Fibroblast of mammary gland (primary cell): ENCODE results near the gene OR5C1.

Experiments
- DNase-seq: peaks from one replicate; pipeline ENCODE4 v3.0.0-alpha.2; 2010; ENCODE audit warnings: low read depth
- H3K4me3 ChIP-seq: 2 replicates; pipeline ENCODE4 v1.5.1; 2011; ENCODE audit warnings: low read depth, mild to moderate bottlenecking, low read length, moderate library complexity; ENCODE audit not compliant: control insufficient read depth
- TF ChIP-seq, protein P1 (sequence below): conservative IDR thresholded peaks from 2 replicates; pipeline ENCODE4 v1.5.1; 2011; ENCODE audit warnings: low read depth, low read length, inconsistent platforms; ENCODE audit not compliant: control insufficient read depth, insufficient read depth

OR5C1 gene

DNA sequence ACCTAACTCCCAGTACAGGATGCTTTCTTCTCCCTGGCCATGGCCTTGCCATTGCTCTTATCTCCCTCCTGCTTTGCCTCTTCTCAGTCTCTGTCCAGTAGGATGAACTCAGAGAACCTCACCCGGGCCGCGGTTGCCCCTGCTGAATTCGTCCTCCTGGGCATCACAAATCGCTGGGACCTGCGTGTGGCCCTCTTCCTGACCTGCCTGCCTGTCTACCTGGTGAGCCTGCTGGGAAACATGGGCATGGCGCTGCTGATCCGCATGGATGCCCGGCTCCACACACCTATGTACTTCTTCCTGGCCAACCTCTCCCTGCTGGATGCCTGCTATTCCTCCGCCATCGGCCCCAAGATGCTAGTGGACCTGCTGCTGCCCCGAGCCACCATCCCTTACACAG lies at the start of gene OR5C1:
OR5C1 (plus strand) TSS at position 103 of the 400 bp plus-strand sequence; CDS start at position 103, 0 bp downstream.
- no peak for DNase-seq
- TF ChIP-seq, protein P1, sequence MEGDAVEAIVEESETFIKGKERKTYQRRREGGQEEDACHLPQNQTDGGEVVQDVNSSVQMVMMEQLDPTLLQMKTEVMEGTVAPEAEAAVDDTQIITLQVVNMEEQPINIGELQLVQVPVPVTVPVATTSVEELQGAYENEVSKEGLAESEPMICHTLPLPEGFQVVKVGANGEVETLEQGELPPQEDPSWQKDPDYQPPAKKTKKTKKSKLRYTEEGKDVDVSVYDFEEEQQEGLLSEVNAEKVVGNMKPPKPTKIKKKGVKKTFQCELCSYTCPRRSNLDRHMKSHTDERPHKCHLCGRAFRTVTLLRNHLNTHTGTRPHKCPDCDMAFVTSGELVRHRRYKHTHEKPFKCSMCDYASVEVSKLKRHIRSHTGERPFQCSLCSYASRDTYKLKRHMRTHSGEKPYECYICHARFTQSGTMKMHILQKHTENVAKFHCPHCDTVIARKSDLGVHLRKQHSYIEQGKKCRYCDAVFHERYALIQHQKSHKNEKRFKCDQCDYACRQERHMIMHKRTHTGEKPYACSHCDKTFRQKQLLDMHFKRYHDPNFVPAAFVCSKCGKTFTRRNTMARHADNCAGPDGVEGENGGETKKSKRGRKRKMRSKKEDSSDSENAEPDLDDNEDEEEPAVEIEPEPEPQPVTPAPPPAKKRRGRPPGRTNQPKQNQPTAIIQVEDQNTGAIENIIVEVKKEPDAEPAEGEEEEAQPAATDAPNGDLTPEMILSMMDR = no peak
- H3K4me3 ChIP-seq = no peak within 1 kb of the TSS

DNA sequence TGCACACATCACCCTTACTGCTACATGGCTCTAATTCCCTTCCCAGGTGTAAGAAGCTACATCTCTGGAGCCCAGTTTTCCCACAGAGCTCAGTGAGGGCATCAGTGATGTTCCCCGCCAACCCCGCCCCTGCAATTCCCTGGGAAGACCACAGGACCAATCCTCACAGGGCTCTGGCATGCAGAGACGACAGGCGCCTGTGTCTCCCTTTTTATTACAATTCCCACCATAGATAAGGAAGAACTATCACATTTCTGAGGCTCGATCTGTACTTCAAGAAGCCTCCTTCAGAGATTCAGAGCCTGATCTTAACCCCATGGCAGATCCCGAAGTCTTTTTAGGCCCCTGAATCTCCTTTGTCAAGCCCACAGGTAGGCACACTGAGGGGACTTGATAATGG lies 46.7 kb upstream of the OR5C1 start, which contains the start of gene OR1L6:
OR1L6 (plus strand) TSS at position 301 of the 400 bp plus-strand sequence. CDS start 7,545 bp downstream, outside the sequence.
- DNase-seq = no peak
- no peak within 1 kb of the TSS for H3K4me3 ChIP-seq
- TF ChIP-seq, protein P1 = no peak

DNA sequence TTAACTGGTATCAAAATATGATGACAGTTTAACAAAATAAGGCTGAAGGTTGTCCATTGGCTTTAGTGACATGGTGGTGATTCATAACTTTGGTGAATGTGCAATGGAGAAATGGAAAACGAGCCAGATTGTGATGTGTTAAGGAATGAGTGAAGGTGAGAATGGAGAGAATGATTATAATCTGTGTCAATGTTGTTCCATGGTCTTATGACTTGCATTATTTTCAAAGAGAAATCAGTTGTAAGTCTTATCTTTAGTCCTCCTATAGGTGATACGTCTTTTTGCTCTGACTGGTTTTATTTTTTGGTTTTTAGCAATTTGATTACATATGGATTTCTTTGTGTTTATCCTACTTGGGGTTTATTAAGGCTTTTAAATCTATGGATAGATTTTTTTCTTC lies 33.9 kb upstream of the OR5C1 start:
- no peak for DNase-seq
- no peak overlapping the region for H3K4me3 ChIP-seq
- TF ChIP-seq, protein P1 = no peak

DNA sequence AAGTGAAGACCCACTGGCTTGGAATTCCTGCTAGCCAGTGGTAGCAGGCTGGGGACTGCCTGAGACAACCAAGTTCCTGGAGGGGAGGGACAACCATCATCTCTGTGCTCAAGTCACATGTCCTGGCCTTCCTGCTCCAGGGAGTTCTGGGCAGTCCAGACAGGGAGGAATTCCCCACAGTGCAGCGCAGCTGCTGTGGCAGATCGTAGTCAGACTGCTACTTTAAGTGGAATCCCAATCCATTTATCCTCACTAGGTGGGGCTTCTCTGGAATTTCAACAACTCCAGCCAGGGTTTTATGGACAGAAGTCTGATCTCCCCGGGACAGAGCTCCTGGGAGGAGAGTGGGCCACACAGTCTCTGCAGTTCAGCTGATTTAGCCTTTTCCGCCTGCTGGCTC lies 20.9 kb upstream of the OR5C1 start:
- TF ChIP-seq, protein P1 = no peak
- DNase-seq = no peak

DNA sequence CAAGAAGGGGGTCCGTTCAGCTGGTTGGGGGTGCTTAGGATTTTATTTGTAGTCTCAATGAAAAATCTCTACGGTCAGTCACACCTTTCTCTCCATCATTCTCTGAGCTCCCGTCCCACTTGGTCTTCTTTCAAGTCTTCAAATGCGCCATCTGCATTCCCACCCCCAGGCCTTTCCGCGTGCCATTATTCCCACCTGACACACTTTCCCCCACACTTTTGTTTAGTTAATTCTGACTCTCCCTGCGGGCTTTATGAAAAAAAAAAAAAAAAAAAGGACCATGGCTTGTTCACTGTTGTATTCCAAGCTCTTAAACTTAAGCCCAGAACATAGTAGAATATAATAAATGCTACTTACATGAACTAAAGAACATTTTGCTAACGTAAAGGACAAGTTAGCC lies 11.7 kb upstream of the OR5C1 start:
- TF ChIP-seq, protein P1 = no peak
- no peak overlapping the region for H3K4me3 ChIP-seq
- no peak for DNase-seq

More for the DNA sequence above, 20.9 kb upstream of the OR5C1 start:
- H3K4me3 ChIP-seq = no peak overlapping the region

DNA sequence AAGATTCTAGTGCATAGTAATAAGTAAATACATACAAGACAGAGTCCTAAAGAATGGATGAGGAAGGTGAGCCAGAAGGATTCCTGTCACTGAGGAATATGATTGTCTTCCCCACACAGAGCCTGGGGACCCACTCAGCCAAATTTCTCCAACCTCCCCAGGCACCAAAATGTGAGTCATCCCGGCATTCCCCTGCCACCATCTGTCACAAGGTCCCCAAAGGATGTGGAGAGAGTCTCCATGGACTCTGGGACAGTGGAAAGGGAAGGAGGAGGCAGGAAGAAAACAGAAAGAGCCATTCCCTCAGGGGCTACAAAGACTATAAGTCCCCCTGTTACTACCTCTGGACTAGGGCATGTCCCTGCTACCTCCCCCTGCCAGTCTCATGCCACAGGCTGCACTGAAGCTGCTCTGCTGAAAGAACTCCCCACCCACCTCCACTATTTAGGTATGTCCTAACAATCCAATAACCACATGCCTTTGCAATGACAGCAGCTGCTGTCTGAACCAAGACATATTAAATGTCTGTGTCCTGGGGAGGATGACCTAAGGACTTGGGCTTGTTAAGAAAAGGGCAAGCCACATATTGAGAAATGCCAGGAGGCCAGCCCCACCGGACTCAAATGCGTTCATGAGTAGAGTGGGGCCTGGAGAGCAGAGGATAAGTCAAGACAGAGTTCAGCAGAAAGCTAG lies 10.7 kb upstream of the OR5C1 start:
- TF ChIP-seq, protein P1 = no peak
- peak; percentile 33 for DNase-seq
- H3K4me3 ChIP-seq = no peak overlapping the region
